C4-2B (cell line): ENCODE data around the gene IL1R1.

ENCODE experiments used
- ZFX ChIP-seq: fragments of 450-650 bp; IDR thresholded peaks from 2 replicates; pipeline ENCODE4 v1.6.1; 2017
- TF ChIP-seq, protein P1 (sequence below): fragments of 450-650 bp; conservative IDR thresholded peaks from 2 replicates; pipeline ENCODE4 v1.5.1; 2017; ENCODE audit warnings: mild to moderate bottlenecking

DNA sequence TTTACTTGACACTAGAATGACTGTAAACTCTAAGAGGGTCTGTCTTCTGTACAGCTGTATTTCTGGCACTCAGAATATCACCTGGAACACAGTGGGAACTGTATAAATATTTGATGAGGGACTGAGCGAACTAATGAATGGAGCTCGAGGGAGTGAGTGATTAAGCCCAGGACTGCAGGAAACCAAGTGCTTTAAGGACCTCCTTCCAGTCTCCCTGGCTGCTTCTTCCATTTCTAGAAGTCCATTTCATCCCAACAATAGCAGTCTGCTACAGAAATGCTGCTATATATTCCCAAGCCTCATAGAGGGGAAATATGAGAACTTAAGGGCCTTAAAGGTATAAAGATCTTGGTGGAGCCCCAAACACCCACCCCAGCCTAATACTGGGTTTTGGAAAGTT lies 41.5 kb downstream of the IL1R1 start:
- TF ChIP-seq, protein P1, sequence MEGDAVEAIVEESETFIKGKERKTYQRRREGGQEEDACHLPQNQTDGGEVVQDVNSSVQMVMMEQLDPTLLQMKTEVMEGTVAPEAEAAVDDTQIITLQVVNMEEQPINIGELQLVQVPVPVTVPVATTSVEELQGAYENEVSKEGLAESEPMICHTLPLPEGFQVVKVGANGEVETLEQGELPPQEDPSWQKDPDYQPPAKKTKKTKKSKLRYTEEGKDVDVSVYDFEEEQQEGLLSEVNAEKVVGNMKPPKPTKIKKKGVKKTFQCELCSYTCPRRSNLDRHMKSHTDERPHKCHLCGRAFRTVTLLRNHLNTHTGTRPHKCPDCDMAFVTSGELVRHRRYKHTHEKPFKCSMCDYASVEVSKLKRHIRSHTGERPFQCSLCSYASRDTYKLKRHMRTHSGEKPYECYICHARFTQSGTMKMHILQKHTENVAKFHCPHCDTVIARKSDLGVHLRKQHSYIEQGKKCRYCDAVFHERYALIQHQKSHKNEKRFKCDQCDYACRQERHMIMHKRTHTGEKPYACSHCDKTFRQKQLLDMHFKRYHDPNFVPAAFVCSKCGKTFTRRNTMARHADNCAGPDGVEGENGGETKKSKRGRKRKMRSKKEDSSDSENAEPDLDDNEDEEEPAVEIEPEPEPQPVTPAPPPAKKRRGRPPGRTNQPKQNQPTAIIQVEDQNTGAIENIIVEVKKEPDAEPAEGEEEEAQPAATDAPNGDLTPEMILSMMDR, result no peak
- TF ChIP-seq ZFX, result no peak
